Psoas muscle (tissue), 8 donors: ENCODE measurements around the gene UIMC1. TPM values are rescaled to one million over a fixed set of nuclear protein-coding genes. Genes with fewer than 3 reads are reported as not detected.

ENCODE experiments used
- ATAC-seq, 4 donors: fragments of 200-7000 bp; cut with Tn5 transposase; one replicate each; pipeline ENCODE4 v1.9.1; 2020; ENCODE audit warnings: moderate library complexity in 3 of 4, mild to moderate bottlenecking in 2 of 4
- DNase-seq, 2 donors: peaks; one replicate each; pipeline ENCODE4 v3.0.0-alpha.2; 2020
- H3K27ac ChIP-seq: fragments of 200-600 bp; one replicate; pipeline ENCODE4 v1.8.0; 2022
- H3K27me3 ChIP-seq, 3 donors: fragments of 200-600 bp in 1 of 3; one replicate each; pipeline versions ENCODE4 v1.6.1 to v1.8.0; 2013 to 2022; ENCODE audit warnings: low read length in 2 of 3, mild to moderate bottlenecking in 2 of 3, moderate library complexity in 1 of 3; ENCODE audit not compliant: insufficient read depth in 3 of 3
- H3K36me3 ChIP-seq, 2 donors: fragments of 200-600 bp in 1 of 2; one replicate each; pipeline versions ENCODE4 v1.6.1 to v1.8.0; 2013 to 2022; ENCODE audit warnings: low read depth in 1 of 2, mild to moderate bottlenecking in 1 of 2, moderate library complexity in 1 of 2; ENCODE audit not compliant: insufficient read depth in 1 of 2
- H3K4me1 ChIP-seq: fragments of 200-600 bp; one replicate; pipeline ENCODE4 v1.8.0; 2022
- H3K4me3 ChIP-seq: fragments of 200-600 bp; one replicate; pipeline ENCODE4 v1.8.0; 2022; ENCODE audit warnings: mild to moderate bottlenecking
- H3K9me3 ChIP-seq: fragments of 200-600 bp; one replicate; pipeline ENCODE4 v1.8.0; 2022
- CTCF ChIP-seq: fragments of 200-600 bp; IDR thresholded peaks from one replicate; pipeline ENCODE4 v1.8.0; 2022; ENCODE audit warnings: antibody characterized with exemption
- WGBS, 3 donors: extraction: QIAGEN DNeasy Blood & Tissue Kit; methylation state at CpG; one replicate each; pipeline versions ENCODE4 v1.1.6 to v1.1.7; 2013; 5-methylcytosine and 5-hydroxymethylcytosine counted together
- intact Hi-C, 2 donors: fragments of 100-400 bp; cut with DNase I; formaldehyde crosslinking; loops; one replicate each; pipeline versions ENCODE4 v1.11.0 to v1.14.2; 2022
- polyA plus RNA-seq, 3 donors: library from polyadenylated mRNA; stranded (reverse); fragments of 200-250 nt; gene quantifications; one replicate each; pipeline ENCODE4 v1.2.3, GENCODE V29; 2013
- total RNA-seq, 4 donors: library from RNA; stranded (reverse); fragmentation: NEBNext Ultra II Directional in 2 of 4; extraction: Animal tissue kit (Norgen Biotek cat#: 25700) in 2 of 4; gene quantifications; one replicate each; pipeline versions ENCODE4 v1.2.1 to v1.2.4, GENCODE V29; 2021 to 2023
- donor health status: healthy with polysubstance abuse.
- donor health status: DM: no; HTN: no; CAD: no; lungs with moderate emphysema.
- donor health status: Bipolar disorder and iron deficiency.
- donor health status: healthy.
- donor health status: DM: yes; HTN: yes; CAD: no.
- donor health status: DM: no; HTN: no; CAD: no.
- donor health status: DM: no; HTN: no; CAD: no.
- donor health status: DM: yes; HTN: yes; CAD: no.

UIMC1 gene
- total and polyA plus RNA-seq, 7 donors: 12.7 to 40.0 (median 26.1) TPM

- Histone ChIP-seq H3K27me3 (peaks cover 0 to 67% (median 16%) of the 10 kb centered on the region in 3 donors), H3K4me3 (no peak overlapping the region), H3K36me3 (no peaks in the 10 kb centered on the region), H3K4me1 (no peaks in the 10 kb centered on the region), H3K9me3 (no peaks in the 10 kb centered on the region), H3K27ac (no peak overlapping the region)
- DNase-seq: no peak
- ATAC-seq: no peak
- WGBS, 3 donors: 55 to 61% (median 60%) methylated on average over 24 to 28 of the region's 28 CpGs
- TF ChIP-seq CTCF: no peak
- intact Hi-C loops: no loop called here
Measured at GRCh38 chr5:176862330-176862995, 144.1 kb downstream of the UIMC1 start.

- Histone ChIP-seq H3K4me3 (no peak overlapping the region), H3K36me3 (no peaks in the 10 kb centered on the region), H3K27ac (no peak overlapping the region), H3K4me1 (no peaks in the 10 kb centered on the region), H3K9me3 (no peaks in the 10 kb centered on the region), H3K27me3 (peaks cover 0 to 57% (median 14%) of the 10 kb centered on the region in 3 donors)
- TF ChIP-seq CTCF: no peak
- DNase-seq (no peak), ATAC-seq (no peak)
- intact Hi-C loops: no loop called here
- 82 to 84% (median 82%) methylated on average over 11 of the region's 11 CpGs for WGBS, 3 donors
Measured at GRCh38 chr5:176861276-176861675, 145.3 kb downstream of the UIMC1 start.

GRCh38 chr5:176860381-176860780, 146.2 kb downstream of the UIMC1 start:
- 65 to 71% (median 65%) methylated on average over 11 of the region's 11 CpGs for WGBS, 3 donors
- no peak for DNase-seq
- Histone ChIP-seq H3K27ac (no peak overlapping the region), H3K27me3 (peaks cover 0 to 48% (median 11%) of the 10 kb centered on the region in 3 donors), H3K9me3 (no peaks in the 10 kb centered on the region), H3K4me1 (no peaks in the 10 kb centered on the region), H3K4me3 (no peak overlapping the region), H3K36me3 (no peaks in the 10 kb centered on the region)
- intact Hi-C loops: no loop called here
- no peak for TF ChIP-seq CTCF
- no peak for ATAC-seq

- Histone ChIP-seq H3K9me3 (no peaks in the 10 kb centered on the region), H3K4me3 (no peak overlapping the region), H3K4me1 (no peaks in the 10 kb centered on the region), H3K27ac (no peak overlapping the region), H3K27me3 (peaks cover 0 to 45% (median 8%) of the 10 kb centered on the region in 3 donors), H3K36me3 (no peaks in the 10 kb centered on the region)
- intact Hi-C loops: no loop called here
- WGBS, 3 donors: 54 to 77% (median 70%) methylated on average over 8 to 10 of the region's 10 CpGs
- TF ChIP-seq CTCF: no peak
- no peak for ATAC-seq
- no peak for DNase-seq
Measured at GRCh38 chr5:176859916-176860315, 146.7 kb downstream of the UIMC1 start.

GRCh38 chr5:176857894-176858273, 148.7 kb downstream of the UIMC1 start:
- DNase-seq (no peak), ATAC-seq (no peak)
- Histone ChIP-seq H3K27ac (no peak overlapping the region), H3K4me1 (no peaks in the 10 kb centered on the region), H3K4me3 (no peak overlapping the region), H3K27me3 (peaks cover 0 to 27% (median 4%) of the 10 kb centered on the region in 3 donors), H3K9me3 (no peaks in the 10 kb centered on the region), H3K36me3 (no peaks in the 10 kb centered on the region)
- TF ChIP-seq CTCF: no peak
- intact Hi-C loops: no loop called here
- 72 to 78% (median 74%) methylated on average over 11 of the region's 11 CpGs for WGBS, 3 donors
